RPMI7951 (cell line): ENCODE data around the gene LAMA2. TPM values are rescaled to one million over a fixed set of nuclear protein-coding genes. Genes with fewer than 3 reads are reported as not detected.

ENCODE experiments used
- DNase-seq: peaks from one replicate; pipeline ENCODE4 v3.0.0-alpha.2; 2012; ENCODE audit warnings: low read depth
- total RNA-seq: library from RNA; depleted of rRNA; stranded (reverse); fragments of >200 nt; shearing (Covaris generic); gene quantifications from 2 replicates; pipeline ENCODE4 v1.2.3, GENCODE V29; 2014

The LAMA2 gene
- total RNA-seq, 1 experiment from 2014 or later, result 0.84 TPM

DNA sequence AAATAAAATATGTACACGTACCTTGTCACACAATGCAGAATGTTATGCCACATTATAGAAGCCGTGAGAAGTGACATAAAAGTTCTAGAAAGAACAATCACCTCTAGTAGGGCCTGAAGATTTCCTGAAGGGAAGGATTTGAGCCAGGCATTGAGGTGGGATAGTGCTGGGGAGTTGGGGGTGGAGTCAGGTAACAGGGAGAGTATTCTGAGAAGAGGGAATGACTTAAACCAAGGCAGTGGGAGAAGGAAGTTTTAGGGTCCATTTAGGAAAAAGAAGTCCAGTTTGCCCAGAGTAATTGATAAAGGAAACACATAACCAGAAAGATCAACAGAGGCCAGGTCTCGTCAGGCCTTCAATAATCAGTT lies 564.2 kb downstream of the LAMA2 start:
- no peak for DNase-seq

GRCh38 chr6:129448965-129449364 lies 566.0 kb downstream of the LAMA2 start:
- DNase-seq, result no peak

GRCh38 chr6:129451187-129451586 lies 568.2 kb downstream of the LAMA2 start:
- DNase-seq, result no peak

DNA sequence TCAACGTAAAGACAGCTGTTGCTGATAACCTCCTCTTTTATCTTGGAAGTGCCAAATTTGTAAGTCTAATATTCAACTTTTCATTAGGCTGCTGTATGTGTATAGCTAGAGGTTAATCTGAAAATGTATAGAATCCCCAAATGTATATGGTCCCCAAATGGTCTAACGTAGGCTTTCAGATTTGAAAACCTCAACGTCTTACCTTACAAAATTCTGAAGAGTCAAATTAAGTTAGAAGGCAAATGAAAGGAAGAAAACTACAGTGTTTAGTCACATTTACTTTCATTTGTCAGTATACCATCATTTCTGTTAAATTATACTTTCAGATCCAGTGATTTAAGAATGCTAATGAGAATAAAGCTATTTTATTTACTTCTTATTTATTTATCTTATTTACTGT lies 570.1 kb downstream of the LAMA2 start:
- DNase-seq, result no peak

DNA sequence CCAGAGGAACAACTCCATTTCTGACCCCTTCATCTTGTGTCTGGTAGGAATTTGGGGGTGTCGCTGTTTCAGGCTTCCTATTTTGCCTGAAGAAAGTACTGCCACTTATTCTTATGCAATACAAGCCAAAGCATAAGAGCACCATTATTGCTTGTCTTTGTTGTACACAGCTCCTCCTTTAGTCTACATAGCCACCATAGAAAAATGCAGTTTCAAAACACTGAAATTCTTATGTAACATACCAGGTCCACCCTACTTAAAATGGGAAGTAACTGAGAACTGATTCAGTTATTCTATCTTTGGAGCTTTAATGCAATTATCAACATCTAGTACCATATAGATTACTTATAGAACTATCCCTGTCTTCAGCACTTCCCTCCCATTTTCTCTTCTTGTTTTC lies 571.5 kb downstream of the LAMA2 start:
- DNase-seq, result no peak

DNA sequence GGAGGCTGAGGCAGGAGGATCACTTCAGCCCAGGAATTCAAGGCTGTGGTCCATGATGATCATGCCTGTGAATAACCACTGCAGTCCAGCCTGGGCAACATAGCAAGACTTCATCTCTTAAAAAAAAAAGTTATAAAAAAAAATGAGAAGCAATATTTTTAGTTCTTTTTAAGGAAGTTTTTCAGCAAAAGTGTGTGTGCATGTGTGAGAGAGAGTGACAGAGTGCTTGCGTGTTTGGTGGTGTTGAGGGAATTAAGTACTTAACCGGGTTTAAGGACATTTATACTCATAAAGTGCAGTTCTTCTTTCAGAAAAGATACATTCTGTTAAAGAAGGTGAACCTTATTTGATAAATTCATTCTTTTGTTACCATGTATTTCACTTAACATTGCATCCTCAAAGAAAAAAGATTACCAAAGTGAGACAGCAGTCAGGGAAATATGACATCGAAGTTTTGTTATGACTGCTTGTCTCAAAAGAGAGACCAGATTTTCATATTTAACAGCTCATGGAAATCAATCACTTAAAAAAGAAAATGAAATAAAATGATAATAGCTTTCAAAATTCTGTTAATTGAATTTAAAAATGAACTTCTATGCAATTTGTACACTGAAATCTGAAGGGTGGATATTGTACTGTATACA lies 572.3 kb downstream of the LAMA2 start:
- DNase-seq, result no peak

- no peak for DNase-seq
Observed at GRCh38 chr6:129460221-129460620, 577.3 kb downstream of the LAMA2 start.

DNA sequence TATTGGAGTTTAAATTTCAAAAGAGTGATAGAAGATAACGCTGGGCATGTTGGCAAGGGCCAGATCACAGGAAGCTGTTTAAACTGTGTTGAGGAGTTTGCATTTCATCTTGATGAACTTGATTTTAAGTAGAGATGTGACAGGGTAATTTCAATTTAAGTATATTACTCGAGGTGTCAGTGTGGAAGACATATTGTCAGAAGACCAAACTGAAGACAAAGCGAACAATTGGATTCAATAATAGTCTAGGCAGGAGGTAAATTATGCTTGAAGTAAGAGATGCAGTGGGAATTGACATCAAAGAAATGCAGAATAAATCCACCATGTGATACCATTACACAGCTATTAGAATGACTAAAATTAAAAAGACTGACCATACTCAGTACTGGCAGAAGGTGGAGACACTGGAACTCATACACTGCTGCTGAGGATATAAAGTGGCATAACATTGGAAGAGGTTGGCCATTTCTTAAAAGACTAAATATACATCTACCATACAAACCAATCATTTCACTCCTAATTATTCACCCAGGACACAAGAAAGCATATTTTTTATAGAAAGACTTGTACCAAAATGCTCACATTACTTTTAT lies 586.2 kb downstream of the LAMA2 start:
- DNase-seq, result peak; percentile 23

- no peak for DNase-seq
Observed at GRCh38 chr6:129472239-129472638, 589.3 kb downstream of the LAMA2 start.

GRCh38 chr6:129473546-129473945 lies 590.6 kb downstream of the LAMA2 start:
- DNase-seq, result no peak

DNA sequence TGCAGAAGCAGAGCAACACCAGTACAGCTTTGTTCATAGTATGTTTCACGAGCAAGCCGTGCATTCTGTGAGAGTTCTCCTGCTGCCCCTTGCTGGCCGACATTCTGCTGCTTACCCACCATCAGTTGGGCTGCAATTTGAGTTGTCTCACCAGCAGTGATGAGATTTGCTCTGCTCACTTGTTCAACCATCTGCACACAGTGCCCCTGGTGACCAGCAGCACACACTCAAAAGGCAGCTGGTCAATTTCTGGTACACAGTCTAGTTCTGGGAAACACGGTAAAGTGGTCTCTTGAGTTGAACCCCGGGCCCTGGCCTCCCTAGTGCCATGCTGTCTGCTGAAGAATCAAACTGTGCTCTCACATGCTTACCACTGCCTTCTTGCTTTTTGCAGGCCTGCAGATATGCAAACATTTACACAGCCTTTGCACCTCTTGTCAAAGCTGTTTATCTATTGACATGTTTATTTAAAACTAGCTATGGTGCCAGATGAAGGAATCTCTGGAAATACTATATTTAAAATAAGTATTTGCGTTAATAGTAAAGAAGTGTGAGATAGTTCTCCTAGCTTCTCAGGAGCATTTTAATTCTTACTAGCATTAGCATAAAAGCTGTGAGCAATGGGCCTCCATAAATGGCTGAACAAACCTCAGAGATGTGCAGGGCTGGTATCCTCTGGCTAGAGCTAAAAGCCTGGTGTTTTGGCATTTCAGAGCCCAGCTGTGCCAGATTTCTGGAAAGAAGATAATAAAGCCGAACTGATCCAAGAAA lies 592.7 kb downstream of the LAMA2 start:
- DNase-seq, result no peak

GRCh38 chr6:129476248-129476564 lies 593.3 kb downstream of the LAMA2 start:
- no peak for DNase-seq

GRCh38 chr6:129476810-129477209 lies 593.9 kb downstream of the LAMA2 start:
- DNase-seq, result no peak

- DNase-seq, result no peak
Observed at GRCh38 chr6:129478379-129478778, 595.4 kb downstream of the LAMA2 start.

DNA sequence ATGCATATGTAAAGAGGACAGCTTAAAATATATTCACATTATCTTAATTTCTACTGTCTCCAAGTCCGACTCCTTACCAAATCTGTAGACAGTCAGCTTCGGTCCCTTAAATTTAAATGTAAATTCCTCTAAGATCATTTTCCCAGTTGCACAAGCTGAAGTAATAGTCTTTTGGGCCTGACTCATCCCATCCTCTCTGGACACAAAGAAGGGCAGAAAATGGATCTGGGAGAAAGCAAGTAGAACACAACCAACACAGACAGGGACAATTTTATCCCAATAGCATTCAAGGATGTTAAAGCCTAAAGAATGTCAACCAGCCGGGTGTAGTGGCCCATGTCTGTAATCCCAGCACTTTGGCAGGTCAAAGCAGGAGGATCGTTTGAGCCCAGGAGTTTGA lies 598.8 kb downstream of the LAMA2 start:
- DNase-seq, result no peak

- DNase-seq, result peak; percentile 42
Observed at GRCh38 chr6:129485746-129486145, 602.8 kb downstream of the LAMA2 start.

- no peak for DNase-seq
Observed at GRCh38 chr6:129486327-129486726, 603.4 kb downstream of the LAMA2 start.

- DNase-seq, result no peak
Observed at GRCh38 chr6:129488313-129488712, 605.4 kb downstream of the LAMA2 start.

DNA sequence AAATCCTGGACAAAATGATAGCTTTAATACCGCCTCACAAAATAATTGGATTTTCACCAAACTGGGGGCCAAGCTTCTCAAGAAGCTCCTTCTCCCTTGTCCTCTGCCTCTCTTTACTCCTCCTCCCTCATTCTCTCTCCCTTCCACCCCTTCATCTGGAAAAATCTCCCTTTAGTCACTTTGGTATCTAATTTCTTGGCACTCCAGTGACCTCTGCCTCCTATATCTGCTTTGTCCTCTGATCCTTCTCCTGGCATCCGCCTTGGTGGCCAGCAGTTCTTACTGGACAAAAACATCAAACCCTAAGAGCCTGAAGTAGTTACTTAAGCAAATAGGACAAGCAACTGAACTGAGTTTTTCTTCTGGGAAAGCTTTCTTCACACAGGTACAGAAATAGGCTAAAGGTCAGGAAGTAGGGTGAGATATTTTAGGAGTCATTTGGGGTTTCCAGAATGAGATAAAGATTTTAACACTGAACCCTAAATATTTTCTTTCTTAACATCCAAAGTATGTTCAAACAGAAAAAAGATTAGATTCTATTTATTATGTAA lies 606.4 kb downstream of the LAMA2 start:
- peak; percentile 24 for DNase-seq

DNA sequence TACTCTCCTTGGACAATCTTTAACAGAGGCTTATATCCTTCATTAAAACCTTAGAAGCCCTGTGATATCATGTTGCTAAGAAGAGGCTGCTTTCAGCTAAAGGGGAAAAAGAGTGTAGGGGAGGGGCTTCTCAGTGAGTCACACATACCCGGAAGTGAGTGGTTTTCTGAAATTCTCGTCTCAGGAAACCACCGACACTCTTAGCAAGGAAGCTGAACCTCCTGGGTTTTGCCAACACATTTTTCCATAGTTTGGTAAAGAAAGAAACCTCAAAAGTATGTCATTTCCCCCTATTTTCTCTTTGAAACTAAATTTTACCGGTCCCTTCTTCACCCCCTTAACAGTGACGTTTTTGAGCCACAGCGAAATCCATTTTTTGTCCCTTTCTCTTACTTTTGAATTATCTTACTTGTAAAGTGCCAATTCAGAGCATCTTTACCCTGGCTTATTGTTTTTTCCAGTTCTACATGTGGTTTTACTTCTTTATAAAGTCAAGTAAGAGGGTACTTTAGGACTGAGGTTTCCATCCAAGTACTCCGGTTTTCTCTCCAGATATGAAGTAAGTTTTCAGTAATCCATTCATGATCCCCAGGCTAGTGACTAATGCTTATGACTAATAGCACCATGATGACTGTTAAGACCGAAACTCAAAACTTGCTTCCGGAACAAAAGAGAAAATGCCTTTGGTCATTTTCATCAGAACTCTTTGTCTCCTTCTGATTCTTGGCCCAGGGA lies 607.8 kb downstream of the LAMA2 start:
- peak; percentile 98 for DNase-seq

DNA sequence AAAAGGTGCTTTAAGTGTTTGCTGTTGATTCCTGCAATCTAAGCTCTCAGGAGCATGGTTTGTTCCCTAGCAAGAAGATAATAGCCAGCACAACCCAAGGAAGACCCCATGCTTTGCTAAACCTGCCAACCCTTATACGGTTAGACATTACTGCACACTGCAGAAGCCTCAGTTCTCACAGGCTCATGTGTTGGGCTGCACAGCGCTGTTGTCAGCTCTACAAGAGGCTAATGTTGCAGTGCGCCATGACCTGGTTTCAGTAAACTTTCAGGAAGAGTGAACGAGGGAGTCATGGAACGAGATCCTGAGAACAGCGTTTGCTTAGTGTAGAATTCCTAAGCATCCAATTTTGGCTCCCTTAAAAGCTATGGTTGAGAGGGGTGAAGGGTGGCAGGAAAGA lies 608.5 kb downstream of the LAMA2 start:
- DNase-seq, result no peak

DNA sequence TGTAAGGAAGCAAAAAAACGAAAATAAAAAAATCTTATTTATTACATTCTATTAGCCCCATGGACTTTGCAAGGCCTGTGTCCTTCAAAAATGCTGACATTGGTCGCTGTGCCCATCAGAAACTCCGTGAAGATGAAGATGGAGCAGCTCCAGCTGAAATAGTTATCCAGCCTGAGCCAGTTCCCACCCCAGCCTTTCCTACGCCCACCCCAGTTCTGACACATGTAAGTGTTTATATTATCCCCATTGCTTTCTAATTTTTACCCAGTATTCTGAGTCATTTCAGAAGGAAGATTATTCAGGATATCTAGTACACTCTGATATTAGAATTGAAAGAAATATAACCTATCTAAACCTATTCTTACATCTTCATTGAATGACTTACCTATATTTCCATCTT lies 609.3 kb downstream of the LAMA2 start:
- DNase-seq, result no peak
